Uterus (tissue), 4 donors: ENCODE results near the gene MSI2. TPM values are rescaled to one million over a fixed set of nuclear protein-coding genes. Genes with fewer than 3 reads are reported as not detected.
"Not testable (repeated sequence)": the region's sequence is repeated elsewhere in the genome, so short reads cannot be mapped to it uniquely, and the experiment has no call there.

Experiments used
- DNase-seq, 2 donors: peaks; one replicate each; pipeline ENCODE4 v3.0.0-alpha.2; 2019 to 2020
- H3K27ac ChIP-seq, 2 donors: fragments of 200-600 bp; sonication (generic); 1 replicate in 1 of 2; 2 replicates in 1 of 2; pipeline ENCODE4 v1.5.1; 2016 to 2018
- H3K27me3 ChIP-seq, 2 donors: fragments of 200-600 bp; sonication (generic); one replicate each; pipeline ENCODE4 v1.5.1; 2018 to 2019; ENCODE audit warnings: control low read depth in 1 of 2
- H3K36me3 ChIP-seq, 2 donors: fragments of 200-600 bp; sonication (generic); one replicate each; pipeline ENCODE4 v1.5.1; 2019; ENCODE audit warnings: control low read depth in 1 of 2
- H3K4me1 ChIP-seq, 2 donors: fragments of 200-600 bp; sonication (generic); one replicate each; pipeline ENCODE4 v1.5.1; 2018 to 2019; ENCODE audit warnings: control low read depth in 1 of 2
- H3K4me3 ChIP-seq, 2 donors: fragments of 200-600 bp; sonication (generic); 1 replicate in 1 of 2; 2 replicates in 1 of 2; pipeline ENCODE4 v1.5.1; 2018 to 2019; ENCODE audit warnings: mild to moderate bottlenecking in 1 of 2
- H3K9me3 ChIP-seq, 2 donors: fragments of 200-600 bp; sonication (generic); one replicate each; pipeline ENCODE4 v1.5.1; 2019; ENCODE audit warnings: control low read depth in 1 of 2
- CTCF ChIP-seq, 4 experiments: fragments of 200-600 bp in 2 of 4; fragments of 450-650 bp in 2 of 4; sonication (generic) in 2 of 4; IDR thresholded peaks; one replicate each; pipeline ENCODE4 v1.5.1; 2016 to 2019; ENCODE audit warnings: antibody characterized with exemption in 4 of 4, mild to moderate bottlenecking in 2 of 4, moderate library complexity in 1 of 4
- POLR2A ChIP-seq, 2 donors: fragments of 450-650 bp; IDR thresholded peaks; one replicate each; pipeline ENCODE4 v1.6.1; 2016; ENCODE audit warnings: antibody characterized with exemption in 2 of 2, mild to moderate bottlenecking in 1 of 2, moderate library complexity in 1 of 2
- intact Hi-C: fragments of 100-400 bp; cut with DNase I; formaldehyde crosslinking; loops from one replicate; pipeline ENCODE4 v1.15.1; 2023; ENCODE audit warnings: low total_unique reads
- total RNA-seq, 4 donors: library from RNA; depleted of rRNA in 3 of 4; stranded (reverse); fragments of >200 nt in 3 of 4; gene quantifications; one replicate each; pipeline versions ENCODE4 v1.1.0 to v1.2.4, GENCODE V29; 2014 to 2023
- donor health status: DM: yes; HTN: yes; CAD: no.

Gene MSI2
- total RNA-seq, 4 donors from 2014 or later = 13.2 to 60.8 (median 44.5) TPM

- no peak overlapping the region for H3K4me3 ChIP-seq
- no peak overlapping the region for H3K27ac ChIP-seq
- peaks cover 0 to 2% of the 10 kb centered on the region in 2 donors for H3K36me3 ChIP-seq
- DNase-seq = no peak
- H3K27me3 ChIP-seq = no peaks in the 10 kb centered on the region
- no peaks in the 10 kb centered on the region for H3K4me1 ChIP-seq
- TF ChIP-seq CTCF (IDR thresholded peaks at IDR 0.05) (no peak), POLR2A (IDR thresholded peaks at IDR 0.05) (no peak)
- intact Hi-C loops = no loop called here
- no peaks in the 10 kb centered on the region for H3K9me3 ChIP-seq
Observed at GRCh38 chr17:57619061-57619937, 363.0 kb downstream of the MSI2 start.

DNA sequence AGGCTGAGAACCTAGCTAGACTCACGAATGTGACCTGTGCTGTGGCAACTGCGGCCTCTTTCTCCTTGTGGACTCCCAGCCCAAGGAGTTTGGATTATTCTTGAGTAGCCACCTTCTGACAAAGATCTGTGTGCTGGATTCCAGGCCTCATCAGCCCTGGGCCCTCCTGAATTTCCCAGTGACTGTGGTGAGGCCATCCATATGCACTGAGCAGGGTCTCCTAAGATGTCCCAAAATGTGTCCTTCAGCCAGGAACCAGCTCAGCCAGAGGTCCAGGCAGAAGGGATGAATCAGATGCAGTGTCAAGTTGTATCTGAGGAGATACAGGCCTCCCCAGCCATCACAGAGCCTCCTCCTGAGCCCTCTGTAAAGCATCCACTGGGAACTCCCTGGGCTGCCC lies 364.3 kb downstream of the MSI2 start:
- H3K27me3 ChIP-seq = no peaks in the 10 kb centered on the region
- H3K4me1 ChIP-seq = no peaks in the 10 kb centered on the region
- H3K4me3 ChIP-seq = no peak overlapping the region
- no peak for DNase-seq
- no peak for TF ChIP-seq CTCF (IDR thresholded peaks at IDR 0.05)
- no peak for TF ChIP-seq POLR2A (IDR thresholded peaks at IDR 0.05)
- H3K27ac ChIP-seq = no peak overlapping the region
- H3K36me3 ChIP-seq = peaks cover 0 to 2% of the 10 kb centered on the region in 2 donors
- intact Hi-C loops = no loop called here
- no peaks in the 10 kb centered on the region for H3K9me3 ChIP-seq

- intact Hi-C loops, H3K9me3 ChIP-seq, DNase-seq, H3K4me3 ChIP-seq, H3K27me3 ChIP-seq, H3K36me3 ChIP-seq, H3K4me1 ChIP-seq, H3K27ac ChIP-seq: not testable (repeated sequence)
Observed at GRCh38 chr17:57621791-57622190, 365.5 kb downstream of the MSI2 start.

- no peak for DNase-seq
- TF ChIP-seq POLR2A (IDR thresholded peaks at IDR 0.05) = no peak
- no peak for TF ChIP-seq CTCF (IDR thresholded peaks at IDR 0.05)
- no peaks in the 10 kb centered on the region for H3K27me3 ChIP-seq
- H3K36me3 ChIP-seq = no peaks in the 10 kb centered on the region
- intact Hi-C loops = no loop called here
- no peak overlapping the region for H3K27ac ChIP-seq
- H3K4me1 ChIP-seq = no peaks in the 10 kb centered on the region
- H3K4me3 ChIP-seq = no peak overlapping the region
- no peaks in the 10 kb centered on the region for H3K9me3 ChIP-seq
Observed at GRCh38 chr17:57622306-57622682, 366.0 kb downstream of the MSI2 start.

GRCh38 chr17:57622683-57623433 lies 366.5 kb downstream of the MSI2 start:
- intact Hi-C loops = no loop called here
- no peaks in the 10 kb centered on the region for H3K27me3 ChIP-seq
- H3K4me1 ChIP-seq = no peaks in the 10 kb centered on the region
- H3K4me3 ChIP-seq = no peak overlapping the region
- H3K36me3 ChIP-seq = no peaks in the 10 kb centered on the region
- no peak for DNase-seq
- TF ChIP-seq POLR2A (IDR thresholded peaks at IDR 0.05) (no peak), CTCF (IDR thresholded peaks at IDR 0.05) (no peak)
- no peak overlapping the region for H3K27ac ChIP-seq
- H3K9me3 ChIP-seq = no peaks in the 10 kb centered on the region
